AG09309 (cell line): ENCODE data around the gene SCRG1.
A peak's percentile ranks its signal among the peaks of the same experiment; 100 is the strongest.

ENCODE experiments used
- DNase-seq: peaks from one replicate; pipeline ENCODE4 v3.0.0-alpha.2; 2010; ENCODE audit warnings: low read depth
- H3K4me3 ChIP-seq: 2 replicates; pipeline ENCODE4 v1.5.1; 2011; ENCODE audit warnings: mild to moderate bottlenecking, low read depth, low read length, moderate library complexity; ENCODE audit not compliant: control insufficient read depth
- CTCF ChIP-seq: IDR thresholded peaks from 2 replicates; pipeline ENCODE4 v1.5.1; 2011; ENCODE audit warnings: mild to moderate bottlenecking, low read depth, low read length, inconsistent platforms; ENCODE audit not compliant: insufficient read depth, control insufficient read depth; ENCODE audit errors: missing control alignments

SCRG1 gene

GRCh38 chr4:173398779-173399415, at the start of gene SCRG1:
SCRG1 (minus strand) TSS chr4:173399116; CDS start chr4:173391414, 7,702 bp downstream.
- TF ChIP-seq CTCF = no peak
- no peak for DNase-seq
- no peak within 1 kb of the TSS for H3K4me3 ChIP-seq

- peak; percentile 37 for DNase-seq
- H3K4me3 ChIP-seq = no peak overlapping the region
- no peak for TF ChIP-seq CTCF
Measured at GRCh38 chr4:173448103-173448502, 49.2 kb upstream of the SCRG1 start.

- DNase-seq = no peak
- no peak overlapping the region for H3K4me3 ChIP-seq
- no peak for TF ChIP-seq CTCF
Measured at GRCh38 chr4:173446416-173446815, 47.5 kb upstream of the SCRG1 start.

- no peak for TF ChIP-seq CTCF
- H3K4me3 ChIP-seq = no peak overlapping the region
- no peak for DNase-seq
Measured at GRCh38 chr4:173443121-173443520, 44.2 kb upstream of the SCRG1 start.

GRCh38 chr4:173442223-173442932, 43.5 kb upstream of the SCRG1 start:
- no peak for TF ChIP-seq CTCF
- no peak for DNase-seq
- no peak overlapping the region for H3K4me3 ChIP-seq

- no peak overlapping the region for H3K4me3 ChIP-seq
- no peak for TF ChIP-seq CTCF
- no peak for DNase-seq
Measured at GRCh38 chr4:173440888-173441287, 42.0 kb upstream of the SCRG1 start.
